ENCODE data around the gene PTK6.

Gene PTK6

GRCh38 chr20:63543131-63543530, 6.0 kb upstream of the PTK6 start:
- DNase-seq (ENCODE audit: low read depth) = no peak

- DNase-seq (ENCODE audit: low read depth) = no peak
Observed at GRCh38 chr20:63542696-63543095, 5.5 kb upstream of the PTK6 start.

- no peak for DNase-seq (ENCODE audit: low read depth)
Observed at GRCh38 chr20:63542031-63542559, 4.9 kb upstream of the PTK6 start.

GRCh38 chr20:63541371-63541770, 4.2 kb upstream of the PTK6 start:
- no peak for DNase-seq (ENCODE audit: low read depth)

GRCh38 chr20:63540417-63541186, 3.4 kb upstream of the PTK6 start:
- DNase-seq (ENCODE audit: low read depth) = no peak

- no peak for DNase-seq (ENCODE audit: low read depth)
Observed at GRCh38 chr20:63539441-63540370, 2.5 kb upstream of the PTK6 start.

GRCh38 chr20:63539092-63539430, 1.9 kb upstream of the PTK6 start:
- no peak for DNase-seq (ENCODE audit: low read depth)

- peak; percentile 6 for DNase-seq (ENCODE audit: low read depth)
Observed at GRCh38 chr20:63538204-63539091, 1.3 kb upstream of the PTK6 start.

GRCh38 chr20:63537525-63538203, 488 bp upstream of the PTK6 start:
- DNase-seq (ENCODE audit: low read depth) = peak; percentile 58

- DNase-seq (ENCODE audit: low read depth) = peak; percentile 21
Observed at GRCh38 chr20:63536241-63536977, 767 bp downstream of the PTK6 start.

- no peak for DNase-seq (ENCODE audit: low read depth)
Observed at GRCh38 chr20:63534831-63535651, 2.1 kb downstream of the PTK6 start.

GRCh38 chr20:63534427-63534830, 2.7 kb downstream of the PTK6 start:
- DNase-seq (ENCODE audit: low read depth) = no peak

GRCh38 chr20:63533871-63534393, 3.2 kb downstream of the PTK6 start:
- no peak for DNase-seq (ENCODE audit: low read depth)

- no peak for DNase-seq (ENCODE audit: low read depth)
Observed at GRCh38 chr20:63533388-63533787, 3.8 kb downstream of the PTK6 start.

GRCh38 chr20:63532449-63532971, 4.7 kb downstream of the PTK6 start:
- DNase-seq (ENCODE audit: low read depth) = no peak

GRCh38 chr20:63531686-63532448, 5.3 kb downstream of the PTK6 start:
- DNase-seq (ENCODE audit: low read depth) = no peak

GRCh38 chr20:63530788-63531160, 6.4 kb downstream of the PTK6 start:
- DNase-seq (ENCODE audit: low read depth) = no peak
